Keratinocyte (primary cell): ENCODE measurements around the gene PJA2. TPM values are rescaled to one million over a fixed set of nuclear protein-coding genes. Genes with fewer than 3 reads are reported as not detected.
"Not testable (repeated sequence)": the region's sequence is repeated elsewhere in the genome, so short reads cannot be mapped to it uniquely, and the experiment has no call there.

Experiments
- DNase-seq: peaks from one replicate; pipeline ENCODE4 v3.0.0-alpha.2; 2011; ENCODE audit warnings: low read depth, missing footprints, low spot score
- FAIRE-seq: peaks from 2 replicates; lab custom pipeline; 2011; peaks lifted over from hg19 to GRCh38; lab: Jason Lieb, UNC
- H2AFZ ChIP-seq: 2 replicates; pipeline ENCODE4 v1.6.0; 2012; ENCODE audit warnings: low read length, control low read depth, inconsistent platforms; ENCODE audit not compliant: control insufficient read depth
- H3K27ac ChIP-seq: 2 replicates; pipeline ENCODE4 v1.5.1; 2011; ENCODE audit warnings: low read length; ENCODE audit not compliant: control insufficient read depth, insufficient read depth
- H3K27me3 ChIP-seq: 3 replicates; pipeline ENCODE4 v1.6.0; 2011; ENCODE audit warnings: low read length; ENCODE audit not compliant: control insufficient read depth, insufficient read depth; ENCODE audit errors: extremely low read depth
- H3K36me3 ChIP-seq, 2 experiments: 2 replicates in 1 of 2; 3 replicates in 1 of 2; pipeline ENCODE4 v1.5.1; 2011; ENCODE audit warnings: low read length in 2 of 2, mild to moderate bottlenecking in 1 of 2; ENCODE audit not compliant: control insufficient read depth in 2 of 2, insufficient read depth in 2 of 2; ENCODE audit errors: extremely low read depth in 1 of 2
- H3K4me1 ChIP-seq: 3 replicates; pipeline ENCODE4 v1.5.1; 2011; ENCODE audit warnings: low read length; ENCODE audit not compliant: control insufficient read depth, insufficient read depth; ENCODE audit errors: extremely low read depth
- H3K4me2 ChIP-seq: 3 replicates; pipeline ENCODE4 v1.6.0; 2011; ENCODE audit warnings: low read depth, low read length; ENCODE audit not compliant: control insufficient read depth, insufficient read depth; ENCODE audit errors: extremely low read depth
- H3K4me3 ChIP-seq, 3 experiments: fragments of 200-600 bp in 1 of 3; sonication (generic) in 1 of 3; 2 replicates in 2 of 3; 3 replicates in 1 of 3; pipeline ENCODE4 v1.5.1; 2011 to 2016; ENCODE audit warnings: low read length in 3 of 3, mild to moderate bottlenecking in 3 of 3, control low read depth in 2 of 3, inconsistent platforms in 1 of 3, low read depth in 1 of 3, mixed read lengths in 1 of 3, mixed run types in 1 of 3, moderate library complexity in 1 of 3; ENCODE audit not compliant: control insufficient read depth in 2 of 3, insufficient read depth in 2 of 3; ENCODE audit errors: extremely low read depth in 1 of 3
- H3K79me2 ChIP-seq: 2 replicates; pipeline ENCODE4 v1.6.0; 2012; ENCODE audit warnings: low read length; ENCODE audit not compliant: control insufficient read depth, insufficient read depth
- H3K9ac ChIP-seq: 3 replicates; pipeline ENCODE4 v1.6.0; 2011; ENCODE audit warnings: low read length; ENCODE audit not compliant: control insufficient read depth, insufficient read depth; ENCODE audit errors: extremely low read depth
- H3K9me1 ChIP-seq: 3 replicates; pipeline ENCODE4 v1.6.0; 2011; ENCODE audit warnings: low read length; ENCODE audit not compliant: control insufficient read depth, insufficient read depth; ENCODE audit errors: extremely low read depth
- H3K9me3 ChIP-seq: 2 replicates; pipeline ENCODE4 v1.5.1; 2012; ENCODE audit warnings: low read depth, low read length; ENCODE audit not compliant: control insufficient read depth
- H4K20me1 ChIP-seq: 3 replicates; pipeline ENCODE4 v1.6.0; 2011; ENCODE audit warnings: low read length; ENCODE audit not compliant: control insufficient read depth, insufficient read depth; ENCODE audit errors: extremely low read depth
- CTCF ChIP-seq, 3 experiments: IDR thresholded peaks in 1 of 3; conservative IDR thresholded peaks in 1 of 3; optimal IDR thresholded peaks in 1 of 3; 2 replicates in 2 of 3; 3 replicates in 1 of 3; pipeline versions ENCODE3 to v1.5.1; 2011; ENCODE audit warnings: low read length in 3 of 3, mild to moderate bottlenecking in 3 of 3, moderate library complexity in 2 of 3, control low read depth in 1 of 3, inconsistent platforms in 1 of 3; ENCODE audit not compliant: insufficient read depth in 2 of 3; ENCODE audit errors: extremely low read depth in 1 of 3
- EZH2 ChIP-seq: IDR thresholded peaks from one replicate; pipeline ENCODE4 v1.6.1; 2012; ENCODE audit warnings: inconsistent platforms, mild to moderate bottlenecking, low read length, moderate library complexity
- dilution Hi-C: fragments of 300-500 bp; cut with MboI; formaldehyde crosslinking; loops from one replicate; pipeline ENCODE4 v1.7.0; 2020; ENCODE audit warnings: low sequenced_read_pairs; ENCODE audit not compliant: extremely low pct_ligation_motif_present
- polyA plus RNA-seq, 5 experiments: library from polyadenylated mRNA; depleted of rRNA in 3 of 5; stranded (reverse) in 3 of 5; stranded (forward) in 1 of 5; unstranded in 1 of 5; fragments of >200 nt; gene quantifications; 1 replicate in 1 of 5; 2 replicates in 3 of 5; 3 replicates in 1 of 5; pipeline versions ENCODE4 v1.2.1 to v1.2.3, GENCODE V29; 2011 to 2012; ENCODE audit warnings: missing spikeins in 2 of 5, low read depth in 1 of 5, low replicate concordance in 1 of 5

PJA2 gene
- polyA plus RNA-seq, 1 donor (not counting 4 experiments of a cell fraction or from before 2014, with no cell fraction given) = 49.3 TPM

- DNase-seq (no peak), FAIRE-seq (no peak)
- no peak overlapping the region for H3K9ac ChIP-seq
- no peaks in the 10 kb centered on the region for H3K36me3 ChIP-seq
- no peaks in the 10 kb centered on the region for H3K27me3 ChIP-seq
- TF ChIP-seq CTCF (optimal IDR thresholded peaks at IDR 0.05 in 1 of 3, IDR thresholded peaks at IDR 0.05 in 1 of 3, conservative IDR thresholded peaks at IDR 0.05 in 1 of 3; ENCODE audit: extremely low read depth in 1 of 3, insufficient read depth in 2 of 3, low read length in 3 of 3) (no peak), EZH2 (no peak)
- no peak overlapping the region for H2AFZ ChIP-seq
- no peaks in the 10 kb centered on the region for H3K9me3 ChIP-seq
- H3K79me2 ChIP-seq = no peaks in the 10 kb centered on the region
- no peak overlapping the region for H3K4me3 ChIP-seq
- H4K20me1 ChIP-seq = no peaks in the 10 kb centered on the region
- no peaks in the 10 kb centered on the region for H3K9me1 ChIP-seq
- no peak overlapping the region for H3K27ac ChIP-seq
- no peak overlapping the region for H3K4me2 ChIP-seq
- no peaks in the 10 kb centered on the region for H3K4me1 ChIP-seq
- dilution Hi-C loops = no loop called here
Observed at GRCh38 chr5:109439590-109439989, 29.8 kb upstream of the PJA2 start.

DNA sequence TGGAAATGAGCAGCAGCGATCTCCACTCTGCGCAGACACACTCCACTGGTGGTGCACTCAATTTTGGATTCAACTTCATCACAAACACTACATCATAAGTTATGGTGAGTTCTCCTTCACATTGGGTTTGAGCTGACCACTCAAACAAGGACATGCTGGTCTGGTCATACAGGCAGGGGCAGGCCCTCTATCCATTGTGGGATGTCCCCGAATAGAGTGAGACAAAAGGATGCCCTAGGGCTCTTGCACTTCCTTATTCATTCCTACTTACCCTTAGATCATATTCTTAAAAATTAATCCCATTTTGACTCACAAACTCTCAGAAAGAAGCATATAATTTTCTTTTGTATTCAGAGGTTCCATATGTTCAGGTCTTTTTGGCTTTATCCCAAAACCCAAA lies 16.3 kb upstream of the PJA2 start:
- H3K27ac ChIP-seq = no peak overlapping the region
- no peaks in the 10 kb centered on the region for H3K79me2 ChIP-seq
- H3K4me2 ChIP-seq = no peak overlapping the region
- H3K4me3 ChIP-seq = no peak overlapping the region
- no peaks in the 10 kb centered on the region for H4K20me1 ChIP-seq
- no peaks in the 10 kb centered on the region for H3K4me1 ChIP-seq
- no peak for TF ChIP-seq EZH2
- no peak for TF ChIP-seq CTCF (optimal IDR thresholded peaks at IDR 0.05 in 1 of 3, IDR thresholded peaks at IDR 0.05 in 1 of 3, conservative IDR thresholded peaks at IDR 0.05 in 1 of 3; ENCODE audit: extremely low read depth in 1 of 3, insufficient read depth in 2 of 3, low read length in 3 of 3)
- H3K27me3 ChIP-seq = no peaks in the 10 kb centered on the region
- no peak overlapping the region for H2AFZ ChIP-seq
- DNase-seq (no peak), FAIRE-seq (no peak)
- H3K9me3 ChIP-seq = no peaks in the 10 kb centered on the region
- no peak overlapping the region for H3K9ac ChIP-seq
- no peaks in the 10 kb centered on the region for H3K36me3 ChIP-seq
- H3K9me1 ChIP-seq = no peaks in the 10 kb centered on the region
- dilution Hi-C loops = no loop called here

GRCh38 chr5:109425521-109425920 lies 15.7 kb upstream of the PJA2 start:
- H3K79me2 ChIP-seq, FAIRE-seq, H3K4me2 ChIP-seq, H3K27me3 ChIP-seq, H3K4me1 ChIP-seq, H3K9ac ChIP-seq, H2AFZ ChIP-seq, H3K9me3 ChIP-seq, H4K20me1 ChIP-seq, H3K36me3 ChIP-seq, H3K27ac ChIP-seq, DNase-seq, H3K4me3 ChIP-seq, H3K9me1 ChIP-seq, dilution Hi-C loops: not testable (repeated sequence)
